Dedifferentiated amniotic fluid mesenchymal stem cell (primary cell): Measurements from ENCODE around the gene BCORL1.
A peak's percentile ranks its signal among the peaks of the same experiment; 100 is the strongest.

ENCODE experiments used
- DNase-seq: peaks from one replicate; pipeline ENCODE4 v3.0.0-alpha.2; 2016; ENCODE audit errors: extremely low spot score

The BCORL1 gene, protein sequence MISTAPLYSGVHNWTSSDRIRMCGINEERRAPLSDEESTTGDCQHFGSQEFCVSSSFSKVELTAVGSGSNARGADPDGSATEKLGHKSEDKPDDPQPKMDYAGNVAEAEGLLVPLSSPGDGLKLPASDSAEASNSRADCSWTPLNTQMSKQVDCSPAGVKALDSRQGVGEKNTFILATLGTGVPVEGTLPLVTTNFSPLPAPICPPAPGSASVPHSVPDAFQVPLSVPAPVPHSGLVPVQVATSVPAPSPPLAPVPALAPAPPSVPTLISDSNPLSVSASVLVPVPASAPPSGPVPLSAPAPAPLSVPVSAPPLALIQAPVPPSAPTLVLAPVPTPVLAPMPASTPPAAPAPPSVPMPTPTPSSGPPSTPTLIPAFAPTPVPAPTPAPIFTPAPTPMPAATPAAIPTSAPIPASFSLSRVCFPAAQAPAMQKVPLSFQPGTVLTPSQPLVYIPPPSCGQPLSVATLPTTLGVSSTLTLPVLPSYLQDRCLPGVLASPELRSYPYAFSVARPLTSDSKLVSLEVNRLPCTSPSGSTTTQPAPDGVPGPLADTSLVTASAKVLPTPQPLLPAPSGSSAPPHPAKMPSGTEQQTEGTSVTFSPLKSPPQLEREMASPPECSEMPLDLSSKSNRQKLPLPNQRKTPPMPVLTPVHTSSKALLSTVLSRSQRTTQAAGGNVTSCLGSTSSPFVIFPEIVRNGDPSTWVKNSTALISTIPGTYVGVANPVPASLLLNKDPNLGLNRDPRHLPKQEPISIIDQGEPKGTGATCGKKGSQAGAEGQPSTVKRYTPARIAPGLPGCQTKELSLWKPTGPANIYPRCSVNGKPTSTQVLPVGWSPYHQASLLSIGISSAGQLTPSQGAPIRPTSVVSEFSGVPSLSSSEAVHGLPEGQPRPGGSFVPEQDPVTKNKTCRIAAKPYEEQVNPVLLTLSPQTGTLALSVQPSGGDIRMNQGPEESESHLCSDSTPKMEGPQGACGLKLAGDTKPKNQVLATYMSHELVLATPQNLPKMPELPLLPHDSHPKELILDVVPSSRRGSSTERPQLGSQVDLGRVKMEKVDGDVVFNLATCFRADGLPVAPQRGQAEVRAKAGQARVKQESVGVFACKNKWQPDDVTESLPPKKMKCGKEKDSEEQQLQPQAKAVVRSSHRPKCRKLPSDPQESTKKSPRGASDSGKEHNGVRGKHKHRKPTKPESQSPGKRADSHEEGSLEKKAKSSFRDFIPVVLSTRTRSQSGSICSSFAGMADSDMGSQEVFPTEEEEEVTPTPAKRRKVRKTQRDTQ (N-terminal part only)

DNA sequence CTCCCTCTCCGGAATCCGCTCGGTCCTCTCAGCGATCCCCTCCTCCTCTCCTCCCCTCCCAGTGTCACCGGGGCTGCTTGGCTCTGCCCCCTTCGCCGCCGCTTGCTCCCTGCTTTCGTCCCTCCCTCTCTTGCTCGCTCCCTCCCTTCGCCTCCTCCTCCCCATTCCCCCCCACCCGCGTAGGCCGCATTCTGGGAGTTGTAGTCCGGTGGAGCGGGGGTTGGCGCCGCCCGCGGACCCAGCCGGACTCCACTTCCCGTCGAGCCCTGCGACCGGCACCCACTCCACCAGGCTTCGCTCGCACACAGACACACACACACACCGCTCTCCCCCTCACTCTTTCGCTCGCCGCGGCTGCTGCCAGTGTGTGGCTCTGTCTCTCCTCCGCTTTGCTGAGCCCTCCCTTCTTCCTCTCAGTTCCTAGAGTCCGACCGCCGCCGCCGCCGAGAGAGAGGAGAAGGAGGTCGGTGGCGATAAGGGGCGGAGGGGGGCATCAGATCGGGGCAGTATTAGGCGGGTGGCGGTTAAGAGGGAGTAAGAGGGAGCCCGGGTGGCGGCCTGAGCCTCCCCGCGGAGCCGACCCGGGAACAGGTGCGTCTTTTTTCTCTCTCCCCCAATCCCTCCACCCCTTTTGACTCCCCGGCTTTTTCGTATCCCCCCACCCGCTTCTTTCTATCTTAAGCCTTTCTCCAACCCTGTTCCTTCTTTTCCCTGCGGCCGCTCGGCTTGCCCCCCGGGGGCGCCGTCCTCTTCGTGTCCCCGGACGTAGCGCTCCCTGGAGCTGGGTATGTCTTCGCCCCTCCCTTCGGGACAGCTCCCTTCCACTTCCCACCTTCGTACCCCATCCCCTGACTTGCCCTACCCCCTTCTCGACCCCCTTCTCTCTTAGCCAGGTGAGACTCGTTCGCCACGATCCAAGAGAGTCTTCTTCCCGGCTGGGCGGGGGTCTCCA lies at the start of gene BCORL1:
Gene BCORL1 (plus strand): TSS at position 336 of the 952 bp plus-strand sequence. CDS start 22,597 bp downstream, outside the sequence.
- peak; percentile 75 for DNase-seq

DNA sequence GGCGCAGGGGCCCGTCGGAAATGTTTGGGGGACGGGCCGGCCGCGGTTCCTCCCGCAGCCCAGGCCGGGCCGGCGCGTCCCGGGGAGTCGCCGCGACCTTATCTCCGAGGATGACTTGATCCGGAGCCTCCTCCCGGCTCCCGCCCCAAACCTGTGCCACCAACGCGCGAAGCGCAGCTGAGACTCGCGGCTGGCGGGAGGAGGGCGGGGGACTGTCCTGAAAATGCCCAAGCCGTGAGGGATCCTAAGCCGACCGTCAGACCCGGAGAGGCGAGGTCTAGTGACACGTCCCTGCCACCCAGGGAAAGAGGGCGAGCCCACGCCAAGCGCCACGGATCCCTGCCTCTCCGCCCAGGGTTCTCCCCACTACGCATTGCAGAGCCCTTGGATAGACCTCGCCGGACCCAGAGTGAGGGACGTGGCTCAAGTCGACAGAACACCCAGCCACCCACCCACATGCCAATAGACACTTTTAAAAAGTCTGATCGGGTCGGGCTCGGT lies 49.6 kb upstream of the BCORL1 start:
- DNase-seq, result no peak

DNA sequence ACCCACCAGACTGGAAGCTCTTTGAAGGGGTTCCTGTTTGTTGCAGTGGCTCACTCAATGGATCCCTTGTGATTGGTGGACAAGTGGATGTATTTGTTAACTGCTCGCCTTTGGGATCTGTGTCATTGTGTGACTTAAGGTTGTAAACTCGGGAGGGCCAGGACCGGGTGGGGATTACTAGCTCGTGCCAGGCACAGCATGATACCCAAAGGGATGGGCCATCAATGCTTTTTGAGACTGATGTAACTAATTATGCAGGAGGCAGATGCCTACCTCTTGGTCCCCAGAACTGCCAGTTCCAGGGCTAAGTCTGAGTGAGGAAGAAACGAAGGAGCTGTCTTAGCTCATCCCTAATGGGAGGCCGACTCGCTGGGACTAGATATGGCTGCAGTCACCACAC lies 48.7 kb upstream of the BCORL1 start:
- no peak for DNase-seq

DNA sequence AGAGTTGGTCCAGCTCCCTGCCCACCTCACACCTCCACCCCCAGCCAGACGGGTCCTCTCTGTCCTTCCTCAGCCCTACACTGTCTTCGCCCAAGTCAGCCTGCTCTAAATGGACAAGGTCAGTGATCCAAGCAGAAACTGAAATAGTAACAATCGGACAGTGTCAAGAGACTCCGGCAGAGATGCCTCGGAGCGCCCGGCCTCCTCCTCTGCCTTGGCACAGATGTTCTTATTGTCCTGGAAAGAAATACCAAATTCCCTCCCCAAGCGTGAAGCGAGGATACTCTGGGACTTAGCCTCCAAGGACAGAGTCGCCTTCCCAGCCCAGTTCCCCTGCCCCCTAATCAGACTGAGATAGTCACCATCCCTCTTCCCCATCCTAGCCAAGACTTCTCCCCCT lies 48.0 kb upstream of the BCORL1 start:
- no peak for DNase-seq

DNA sequence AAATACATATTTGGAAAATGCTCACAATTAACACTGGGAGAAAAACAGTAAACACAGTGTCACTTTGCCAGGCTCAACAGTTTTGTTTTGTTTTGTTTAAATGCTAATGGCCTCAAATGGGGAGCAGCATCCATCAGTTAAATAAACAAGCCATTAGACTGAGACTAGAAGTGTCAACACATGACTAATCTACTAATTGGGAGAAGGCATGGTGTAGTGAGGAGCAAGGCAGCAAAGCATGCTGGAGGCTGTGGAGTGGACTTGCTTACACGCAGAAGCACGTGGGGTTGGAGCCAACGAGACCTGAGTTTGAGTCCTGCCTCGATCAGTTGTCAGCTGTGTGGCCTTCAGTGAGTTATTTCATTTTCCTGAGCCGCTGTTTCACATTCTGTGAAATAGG lies 47.5 kb upstream of the BCORL1 start:
- no peak for DNase-seq

DNA sequence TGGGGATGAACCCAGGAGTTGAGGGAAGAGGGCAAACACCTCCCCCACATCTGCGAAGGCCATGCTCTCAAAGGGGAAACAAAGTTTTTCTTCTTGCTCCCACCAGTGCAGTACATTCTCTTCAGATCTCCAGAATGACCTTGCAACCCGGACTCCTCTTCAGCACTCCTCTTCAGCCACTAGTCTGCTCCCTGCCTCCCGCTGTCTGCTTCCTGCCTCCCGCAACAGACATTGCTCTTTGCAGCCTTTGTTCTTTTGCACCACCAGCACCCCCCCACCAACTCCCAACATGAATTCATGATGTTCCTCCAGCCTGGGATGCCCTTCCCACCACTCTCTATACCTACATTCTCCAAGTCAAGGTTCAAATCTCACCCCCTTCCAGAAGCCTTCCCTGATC lies 44.4 kb upstream of the BCORL1 start:
- DNase-seq, result no peak

DNA sequence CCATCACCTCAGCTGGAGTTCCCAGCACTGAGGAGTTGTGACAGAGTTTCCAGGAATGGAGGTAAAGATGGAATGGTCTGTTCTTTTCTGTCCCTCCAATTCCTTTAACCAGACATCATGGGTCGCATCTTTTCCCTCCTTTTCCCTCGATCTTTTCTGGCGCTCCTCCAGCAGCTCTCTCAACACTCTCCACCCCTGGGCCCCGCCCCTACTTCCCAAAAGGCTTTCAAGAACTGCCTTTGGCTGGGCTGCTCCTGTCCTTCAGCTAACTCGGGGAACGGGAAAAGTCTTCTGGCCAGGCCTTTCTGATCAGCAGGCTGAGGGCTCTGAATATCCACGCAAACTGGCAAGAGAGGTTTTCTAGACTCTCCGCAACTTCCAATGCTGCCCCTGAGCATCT lies 42.4 kb upstream of the BCORL1 start:
- DNase-seq, result no peak

DNA sequence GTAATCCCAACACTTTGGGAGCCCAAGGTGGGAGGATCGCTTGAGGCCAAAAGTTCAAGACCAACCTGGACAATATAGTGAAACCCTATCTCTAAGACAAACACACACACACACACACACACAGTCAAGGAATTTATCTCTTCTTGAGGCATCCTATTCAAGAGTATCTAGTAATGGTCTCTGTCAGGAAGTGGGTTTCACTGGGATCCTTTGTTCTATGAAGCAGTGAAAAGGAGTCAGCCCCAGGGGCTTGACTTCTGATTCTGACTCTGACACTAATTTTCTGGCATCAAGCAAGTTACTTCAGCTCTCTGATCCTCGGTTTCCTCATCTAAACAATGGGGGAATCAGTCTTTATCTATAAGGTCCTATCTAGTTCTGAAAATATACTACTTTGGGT lies 41.7 kb upstream of the BCORL1 start:
- no peak for DNase-seq

DNA sequence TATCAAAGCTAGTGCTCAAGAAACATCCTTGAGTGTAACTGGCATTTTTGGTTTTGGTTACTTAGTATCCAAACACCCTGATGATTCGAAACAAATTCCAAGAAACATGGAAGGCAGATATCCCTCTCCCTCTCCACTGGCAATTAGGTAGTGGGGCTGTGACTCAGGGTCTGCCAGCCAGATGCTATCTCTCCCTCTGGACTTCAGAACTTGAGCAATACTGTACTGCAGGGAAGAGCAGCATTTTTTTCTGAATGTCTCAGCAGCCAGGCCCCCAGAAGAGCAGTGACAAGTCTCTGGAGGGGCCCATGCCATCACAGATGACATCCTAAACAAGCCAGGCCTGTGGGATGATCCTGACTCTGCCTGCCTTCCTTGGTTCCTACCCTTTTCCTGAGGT lies 37.3 kb upstream of the BCORL1 start:
- no peak for DNase-seq

DNA sequence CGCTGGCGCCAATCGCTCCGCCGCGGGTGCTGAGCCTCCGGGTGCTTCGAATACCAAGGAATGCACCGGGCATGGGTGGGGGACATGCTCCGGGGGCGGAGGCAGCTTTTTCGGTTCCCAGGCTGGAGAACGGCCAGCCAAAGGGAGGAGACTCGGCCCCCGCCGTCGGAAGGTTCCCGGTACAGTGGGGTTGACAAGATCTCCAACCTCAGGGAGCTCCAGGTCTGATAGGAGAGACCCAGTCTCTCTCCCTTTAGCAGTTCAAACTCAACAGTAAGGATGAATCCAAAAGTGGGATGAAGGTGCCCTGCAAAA lies 29.1 kb upstream of the BCORL1 start:
- no peak for DNase-seq

DNA sequence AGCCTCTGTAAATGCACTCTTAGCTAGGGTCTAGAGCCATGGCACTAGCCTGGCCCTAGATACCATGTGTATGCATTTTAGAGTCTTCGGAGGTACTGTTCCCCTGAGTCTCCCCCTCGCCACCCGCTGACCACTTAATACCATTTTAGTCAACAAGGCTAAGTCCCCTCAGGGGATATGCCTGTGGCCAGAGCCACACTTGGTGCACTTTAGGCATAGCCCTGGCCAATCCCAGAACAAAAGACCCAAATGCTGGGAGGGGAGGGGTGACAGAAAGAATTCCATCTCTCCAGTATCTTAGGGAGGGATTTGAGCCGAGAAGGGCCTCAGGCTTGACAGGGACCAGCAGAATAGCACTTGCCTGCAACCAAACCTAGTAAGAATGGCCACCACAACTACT lies 28.6 kb upstream of the BCORL1 start:
- no peak for DNase-seq

DNA sequence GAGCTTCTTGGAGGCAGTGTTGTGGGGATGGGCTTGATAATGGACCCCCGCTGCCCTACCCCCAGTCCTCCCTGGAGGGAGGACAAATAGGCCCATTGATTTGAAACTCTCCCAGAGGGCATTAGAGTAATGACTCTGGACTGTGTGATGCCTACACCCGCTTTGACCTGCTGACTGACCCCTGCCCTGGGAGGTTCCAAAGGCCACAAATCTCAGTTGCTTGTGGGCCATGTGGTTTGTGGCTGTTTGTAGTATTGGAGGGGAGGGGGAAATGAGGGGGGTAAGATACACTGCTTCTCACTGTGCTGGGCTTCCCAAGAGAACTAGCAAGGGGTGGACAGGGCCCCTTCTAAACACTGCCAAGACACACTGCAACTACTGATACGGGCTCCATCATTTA lies 27.6 kb upstream of the BCORL1 start:
- DNase-seq, result no peak

DNA sequence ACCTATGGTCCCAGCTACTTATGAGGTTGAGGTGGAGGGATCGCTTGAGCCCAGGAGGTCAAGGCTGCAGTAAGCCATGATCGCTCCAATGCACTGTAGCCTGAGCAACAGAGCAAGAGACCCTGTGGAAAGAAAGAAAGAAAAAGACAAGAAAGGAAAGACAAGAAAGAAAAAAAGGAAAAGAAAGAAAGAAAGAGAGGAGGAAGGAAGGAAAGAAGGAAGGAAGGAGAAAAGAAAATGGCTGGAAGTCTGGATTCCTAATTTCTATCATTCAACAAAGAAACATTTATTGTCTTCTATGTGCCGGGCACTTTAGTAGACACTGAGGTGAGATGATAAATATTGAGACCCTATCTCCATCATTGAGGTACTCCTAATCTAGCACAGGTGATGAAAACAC lies 26.8 kb upstream of the BCORL1 start:
- no peak for DNase-seq

DNA sequence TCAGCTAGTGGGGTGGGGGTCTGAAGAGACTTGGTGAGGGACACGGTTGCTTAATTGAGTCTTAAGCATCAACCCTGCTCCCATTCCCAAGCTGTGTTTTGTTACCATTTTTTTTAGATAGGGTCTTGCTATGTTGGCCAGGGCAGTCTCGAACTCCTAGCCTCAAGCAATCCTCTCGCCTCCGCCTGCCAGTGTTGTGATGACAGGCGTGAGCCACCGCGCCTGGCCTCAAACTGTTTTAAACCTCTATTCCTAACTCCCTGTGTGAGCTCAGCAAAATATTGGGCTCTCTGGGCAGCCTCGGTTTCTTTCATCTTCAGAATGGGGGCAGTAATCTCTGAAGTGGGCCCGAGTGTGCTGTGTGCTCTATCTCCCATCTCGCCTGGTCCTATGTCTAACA lies 26.3 kb upstream of the BCORL1 start:
- DNase-seq, result no peak

DNA sequence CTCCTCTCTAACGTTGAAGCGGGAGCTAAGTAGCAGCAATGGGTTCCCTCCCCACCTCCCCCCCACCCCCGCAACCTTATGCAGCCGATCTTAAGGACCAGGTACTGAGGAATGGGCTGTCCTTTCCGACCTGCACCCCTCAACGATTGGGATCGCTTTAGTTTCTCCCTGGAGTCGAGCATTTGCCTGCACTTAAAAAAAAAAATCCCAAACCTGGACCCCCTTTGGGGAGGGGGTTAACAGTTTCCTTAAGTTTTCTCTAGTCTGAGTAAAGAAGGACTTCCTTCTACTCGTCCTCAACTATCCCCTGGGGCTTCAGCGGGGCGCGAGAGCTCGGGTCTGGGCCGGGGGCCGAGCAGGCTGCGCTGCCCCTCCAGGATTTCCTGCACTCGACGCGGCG lies 25.7 kb upstream of the BCORL1 start:
- no peak for DNase-seq

DNA sequence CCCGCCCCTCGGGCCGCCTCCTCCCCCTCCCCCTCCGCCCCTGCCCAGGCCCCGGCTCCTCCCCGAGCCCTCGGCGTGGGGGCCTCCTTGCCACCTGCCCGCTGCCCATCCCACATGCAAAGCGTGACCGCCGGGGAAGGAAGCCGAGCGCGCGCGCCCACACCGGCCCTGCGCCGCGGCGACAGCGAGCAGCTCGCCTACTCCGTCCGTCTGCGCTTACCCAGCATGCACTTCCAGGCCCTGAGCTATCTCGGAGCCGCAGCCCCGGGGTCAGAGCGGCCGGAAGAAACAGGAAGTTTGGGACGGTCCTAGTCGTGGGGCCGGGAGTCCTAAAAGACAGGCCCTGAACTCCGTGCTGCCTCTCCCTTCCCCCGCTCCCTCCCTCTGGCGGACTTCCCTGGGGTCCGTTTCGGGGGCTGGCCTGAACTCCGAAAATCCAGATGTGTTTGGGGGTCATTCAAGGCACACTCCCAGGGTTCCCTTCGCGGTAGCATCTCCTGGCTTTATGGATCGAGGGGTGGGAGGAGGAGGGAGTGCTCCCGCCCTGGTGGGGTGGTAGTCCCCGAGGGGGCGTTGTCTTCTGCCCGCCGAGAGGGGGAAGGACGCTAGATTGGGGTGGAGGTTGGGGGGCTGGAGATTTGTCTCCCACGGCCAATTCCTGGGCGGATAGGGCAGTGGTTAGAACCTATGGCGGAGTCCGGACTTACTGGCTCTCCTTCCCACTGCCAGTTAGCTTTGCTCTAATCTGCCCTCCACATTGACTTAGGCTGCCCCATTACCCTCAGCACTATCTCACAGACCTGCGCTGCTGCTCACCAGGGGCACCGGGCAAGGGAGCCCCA lies 25.0 kb upstream of the BCORL1 start:
- DNase-seq, result no peak

DNA sequence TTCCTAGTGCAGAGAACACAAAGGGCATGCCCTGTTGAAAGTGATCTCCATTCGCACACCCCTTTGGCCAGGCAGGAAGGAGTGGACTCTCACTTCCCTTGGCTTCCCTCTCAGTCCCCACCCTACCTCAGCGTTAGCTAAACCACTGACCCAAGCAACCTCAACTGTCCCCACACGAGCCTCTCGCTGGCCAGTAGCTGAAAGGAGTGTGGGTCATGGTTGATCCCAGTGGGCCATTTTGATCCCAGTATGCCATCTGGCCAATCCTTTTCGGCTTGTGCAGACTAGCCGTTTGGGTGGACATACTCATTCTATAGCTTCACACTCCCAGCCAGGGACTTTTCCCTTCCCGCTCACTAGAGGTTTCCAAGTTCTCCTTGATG lies 24.4 kb upstream of the BCORL1 start:
- no peak for DNase-seq

DNA sequence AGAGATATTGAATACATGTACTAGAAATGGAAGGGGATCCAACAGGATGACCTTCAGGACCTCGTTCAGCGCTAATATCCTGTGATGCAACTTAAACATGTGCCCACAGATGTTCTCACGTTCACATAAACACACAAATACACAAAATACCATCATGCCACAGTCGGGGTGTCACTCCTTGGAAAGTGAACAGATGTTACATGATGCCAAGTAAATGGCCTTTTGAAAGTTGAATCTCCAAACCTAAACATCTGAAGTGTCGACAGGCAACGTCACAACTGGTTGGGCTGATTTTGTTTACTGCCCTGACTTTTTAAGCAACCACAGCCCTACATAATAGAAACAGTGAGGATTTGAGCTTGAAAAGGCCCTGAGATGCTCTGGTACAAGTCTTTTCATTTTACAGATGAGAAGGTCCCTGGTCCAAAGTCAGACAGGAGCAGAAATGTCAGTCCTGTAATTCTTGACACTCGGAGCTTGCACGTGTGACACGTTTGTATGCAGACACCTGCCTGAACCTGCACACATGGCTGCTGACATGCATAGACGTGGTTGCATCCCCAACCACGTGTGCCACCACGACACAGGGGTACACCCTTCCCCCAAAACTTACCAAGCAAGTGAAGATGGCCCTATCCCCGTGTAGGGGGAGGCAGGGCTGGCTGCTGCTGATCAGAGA lies 23.5 kb upstream of the BCORL1 start:
- DNase-seq, result no peak

DNA sequence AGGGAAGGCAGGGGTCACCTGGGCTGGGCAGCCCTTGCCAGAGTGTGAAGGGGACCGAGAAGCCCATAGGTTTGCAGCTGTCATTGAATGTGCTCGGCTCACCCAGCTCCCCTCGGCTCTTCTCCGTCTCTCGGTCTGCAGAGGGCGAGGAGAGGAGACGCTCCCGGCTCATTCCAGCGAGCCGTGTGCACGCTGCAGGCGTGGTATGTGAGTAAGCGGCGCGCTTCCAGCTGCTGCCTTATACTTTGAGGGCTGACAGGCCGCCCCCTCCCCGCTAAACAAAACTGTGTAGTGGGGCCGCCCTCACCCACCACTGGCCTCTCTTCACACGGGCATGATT lies 23.0 kb upstream of the BCORL1 start:
- no peak for DNase-seq
